PFSK-1 (cell line): ENCODE measurements around the gene C16orf92.

Experiments used
- POLR2AphosphoS5 ChIP-seq: IDR thresholded peaks from 2 replicates; pipeline ENCODE4 v1.6.1; 2012; ENCODE audit warnings: low read depth, mild to moderate bottlenecking, control low read depth, low read length, moderate library complexity
- SIN3A ChIP-seq: IDR thresholded peaks from 2 replicates; pipeline ENCODE4 v1.6.1; 2012; ENCODE audit warnings: mild to moderate bottlenecking, low read length, moderate library complexity, borderline replicate concordance; ENCODE audit not compliant: insufficient read depth
- TAF1 ChIP-seq: IDR thresholded peaks from 2 replicates; pipeline ENCODE4 v1.6.1; 2012; ENCODE audit warnings: low read length, control low read depth, borderline replicate concordance; ENCODE audit not compliant: insufficient read depth
- TF ChIP-seq, protein P1 (sequence below), 2 experiments: IDR thresholded peaks; 2 replicates each; pipeline versions ENCODE4 v1.6.1 to v1.8.0; 2011 to 2012; ENCODE audit warnings: low read depth in 2 of 2, low read length in 2 of 2, control low read depth in 1 of 2, inconsistent platforms in 1 of 2, mild to moderate bottlenecking in 1 of 2, moderate library complexity in 1 of 2; ENCODE audit not compliant: insufficient read depth in 1 of 2

DNA sequence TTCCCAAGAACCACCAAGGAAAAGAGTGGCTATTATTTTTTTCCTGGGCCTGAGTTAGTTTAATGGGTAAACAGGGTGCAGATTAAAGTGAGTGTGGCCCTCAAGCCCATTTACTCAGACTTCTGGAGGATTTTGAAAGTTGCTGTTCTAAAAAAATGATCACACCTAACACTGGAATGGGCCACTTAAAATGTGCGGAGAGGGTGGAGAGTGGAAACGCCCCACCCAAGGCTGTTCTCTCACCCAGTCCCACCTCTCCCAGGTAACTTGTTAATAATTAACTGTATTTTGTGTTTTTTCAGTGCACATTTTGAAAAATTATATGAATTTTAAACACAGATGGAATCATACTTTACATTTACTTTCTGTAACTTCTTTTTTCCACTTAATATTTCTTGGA, 33.0 kb upstream of the C16orf92 start:
- TF ChIP-seq POLR2AphosphoS5 (no peak), TAF1 (no peak), SIN3A (no peak)
- TF ChIP-seq, protein P1, sequence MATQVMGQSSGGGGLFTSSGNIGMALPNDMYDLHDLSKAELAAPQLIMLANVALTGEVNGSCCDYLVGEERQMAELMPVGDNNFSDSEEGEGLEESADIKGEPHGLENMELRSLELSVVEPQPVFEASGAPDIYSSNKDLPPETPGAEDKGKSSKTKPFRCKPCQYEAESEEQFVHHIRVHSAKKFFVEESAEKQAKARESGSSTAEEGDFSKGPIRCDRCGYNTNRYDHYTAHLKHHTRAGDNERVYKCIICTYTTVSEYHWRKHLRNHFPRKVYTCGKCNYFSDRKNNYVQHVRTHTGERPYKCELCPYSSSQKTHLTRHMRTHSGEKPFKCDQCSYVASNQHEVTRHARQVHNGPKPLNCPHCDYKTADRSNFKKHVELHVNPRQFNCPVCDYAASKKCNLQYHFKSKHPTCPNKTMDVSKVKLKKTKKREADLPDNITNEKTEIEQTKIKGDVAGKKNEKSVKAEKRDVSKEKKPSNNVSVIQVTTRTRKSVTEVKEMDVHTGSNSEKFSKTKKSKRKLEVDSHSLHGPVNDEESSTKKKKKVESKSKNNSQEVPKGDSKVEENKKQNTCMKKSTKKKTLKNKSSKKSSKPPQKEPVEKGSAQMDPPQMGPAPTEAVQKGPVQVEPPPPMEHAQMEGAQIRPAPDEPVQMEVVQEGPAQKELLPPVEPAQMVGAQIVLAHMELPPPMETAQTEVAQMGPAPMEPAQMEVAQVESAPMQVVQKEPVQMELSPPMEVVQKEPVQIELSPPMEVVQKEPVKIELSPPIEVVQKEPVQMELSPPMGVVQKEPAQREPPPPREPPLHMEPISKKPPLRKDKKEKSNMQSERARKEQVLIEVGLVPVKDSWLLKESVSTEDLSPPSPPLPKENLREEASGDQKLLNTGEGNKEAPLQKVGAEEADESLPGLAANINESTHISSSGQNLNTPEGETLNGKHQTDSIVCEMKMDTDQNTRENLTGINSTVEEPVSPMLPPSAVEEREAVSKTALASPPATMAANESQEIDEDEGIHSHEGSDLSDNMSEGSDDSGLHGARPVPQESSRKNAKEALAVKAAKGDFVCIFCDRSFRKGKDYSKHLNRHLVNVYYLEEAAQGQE (IDR thresholded peaks at IDR 0.05; ENCODE audit: insufficient read depth in 1 of 2, low read depth in 2 of 2, low read length in 2 of 2): no peak
